ENCODE results near the gene SMARCE1.
A peak's percentile ranks its signal among the peaks of the same experiment; 100 is the strongest.

SMARCE1 gene

DNA sequence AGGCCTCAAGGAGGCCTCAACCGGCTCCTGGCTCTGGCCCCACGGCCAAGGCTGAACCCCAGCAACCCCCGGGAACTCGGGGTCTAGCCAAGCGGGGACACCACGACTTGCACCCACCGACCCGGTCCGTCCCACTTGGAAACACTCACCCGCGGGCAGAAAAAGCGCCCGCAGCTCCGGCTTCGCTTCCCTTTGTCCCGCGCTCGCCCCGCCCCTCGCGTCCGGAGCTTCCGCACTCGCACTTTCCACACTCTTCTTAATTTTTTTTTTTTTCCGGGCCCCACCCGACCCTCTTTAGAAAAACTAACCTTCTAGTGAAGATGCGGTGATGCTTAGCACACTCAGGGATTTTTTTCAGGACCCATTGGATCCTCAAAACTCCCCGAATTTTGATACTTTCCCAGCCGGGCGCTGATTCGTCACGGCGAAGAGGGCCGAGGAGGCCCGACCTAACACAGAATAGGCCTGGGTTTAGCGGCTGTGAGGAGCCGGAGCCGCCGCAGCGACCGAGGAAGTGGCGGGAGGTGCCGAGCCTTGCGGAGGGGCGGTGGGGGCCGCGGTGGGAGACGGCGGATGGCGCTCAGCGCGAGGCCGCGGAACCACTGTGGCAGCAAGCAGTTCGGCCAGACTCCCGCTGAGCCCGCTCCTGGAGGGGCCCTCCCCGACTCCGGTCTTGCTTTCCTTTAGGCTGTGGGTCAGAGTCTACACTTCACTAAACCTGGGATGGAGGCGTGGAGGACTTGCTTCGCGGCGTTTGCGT, at the start of gene SMARCE1:
Gene SMARCE1 (minus strand): TSS at position 195 of the 760 bp plus-strand sequence. CDS start 2,016 bp downstream, outside the sequence.
- peak; percentile 60 for DNase-seq (ENCODE audit: low read depth)

GRCh38 chr17:40697297-40697696, 49.7 kb upstream of the SMARCE1 start:
- DNase-seq (ENCODE audit: low read depth), result no peak

DNA sequence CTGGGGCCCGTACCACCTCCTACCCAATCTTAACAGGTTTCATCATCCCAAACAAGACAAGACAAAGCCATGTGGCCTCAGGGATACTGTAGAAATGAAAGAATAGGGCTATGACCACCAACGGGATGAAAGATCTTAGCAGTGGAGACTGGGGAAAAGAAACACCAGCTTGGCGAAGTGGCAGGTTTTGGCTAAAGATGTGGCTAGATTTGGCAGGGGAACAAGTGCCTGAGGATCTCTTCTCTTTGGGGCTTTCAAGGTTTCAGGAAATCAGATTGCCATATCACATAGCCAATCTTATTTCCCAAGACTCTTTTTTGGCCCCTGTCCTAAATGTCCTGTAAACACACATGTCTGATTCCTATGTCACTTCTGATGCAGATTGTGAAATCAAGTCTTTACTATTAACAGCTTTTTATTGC, 49.0 kb upstream of the SMARCE1 start:
- no peak for DNase-seq (ENCODE audit: low read depth)

DNA sequence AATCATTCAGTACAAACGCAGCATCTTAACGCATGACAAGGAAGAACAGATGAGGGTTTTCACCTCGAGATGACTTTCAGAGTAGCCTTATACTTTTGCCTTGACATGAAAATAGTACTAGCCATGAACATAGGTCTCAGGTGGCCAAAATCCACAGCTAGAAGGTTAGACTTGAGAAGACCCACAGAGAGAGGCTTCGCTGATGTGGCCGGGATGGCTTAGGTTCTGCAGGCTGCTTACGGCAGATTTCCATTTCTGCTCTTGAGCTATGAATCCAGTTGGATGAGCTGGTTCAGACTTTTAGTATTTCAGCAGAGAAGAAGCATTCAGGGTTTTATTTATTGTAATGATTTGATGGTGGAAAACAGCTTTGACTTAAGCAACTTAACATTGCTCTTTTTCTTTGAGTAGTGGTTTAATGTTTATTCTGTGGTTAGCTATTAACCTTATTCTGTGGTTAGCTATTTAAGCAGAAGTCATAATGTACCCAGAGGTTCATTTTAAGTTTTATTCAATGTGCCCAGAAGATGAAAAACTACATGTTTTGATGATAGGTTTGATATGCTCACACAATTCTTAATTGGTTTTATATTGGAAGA, 48.4 kb upstream of the SMARCE1 start:
- no peak for DNase-seq (ENCODE audit: low read depth)

- DNase-seq (ENCODE audit: low read depth), result no peak
Observed at GRCh38 chr17:40694584-40694983, 47.0 kb upstream of the SMARCE1 start.

DNA sequence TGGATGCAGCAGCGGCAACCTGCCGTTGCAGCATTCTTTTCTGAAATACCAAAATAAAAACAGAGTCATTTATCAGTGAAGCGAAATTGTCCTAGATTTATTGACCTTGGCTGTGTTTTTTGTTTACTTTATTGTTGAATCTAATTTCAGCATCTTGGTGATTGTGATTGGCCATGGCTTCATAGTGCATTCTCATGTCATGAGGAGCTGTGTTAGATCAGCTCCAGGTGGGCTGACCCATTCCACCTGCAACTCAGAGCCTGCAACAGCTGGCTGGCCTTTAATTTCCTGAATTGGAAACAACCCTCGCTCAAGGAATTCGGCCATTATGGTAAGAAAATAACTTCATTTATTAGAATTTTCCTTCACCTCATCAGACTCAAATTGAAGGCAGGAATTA, 39.5 kb upstream of the SMARCE1 start:
- DNase-seq (ENCODE audit: low read depth), result no peak

GRCh38 chr17:40686192-40686591, 38.6 kb upstream of the SMARCE1 start:
- DNase-seq (ENCODE audit: low read depth), result no peak

GRCh38 chr17:40680998-40681397, 33.4 kb upstream of the SMARCE1 start:
- no peak for DNase-seq (ENCODE audit: low read depth)

GRCh38 chr17:40679523-40679907, 31.9 kb upstream of the SMARCE1 start:
- no peak for DNase-seq (ENCODE audit: low read depth)

DNA sequence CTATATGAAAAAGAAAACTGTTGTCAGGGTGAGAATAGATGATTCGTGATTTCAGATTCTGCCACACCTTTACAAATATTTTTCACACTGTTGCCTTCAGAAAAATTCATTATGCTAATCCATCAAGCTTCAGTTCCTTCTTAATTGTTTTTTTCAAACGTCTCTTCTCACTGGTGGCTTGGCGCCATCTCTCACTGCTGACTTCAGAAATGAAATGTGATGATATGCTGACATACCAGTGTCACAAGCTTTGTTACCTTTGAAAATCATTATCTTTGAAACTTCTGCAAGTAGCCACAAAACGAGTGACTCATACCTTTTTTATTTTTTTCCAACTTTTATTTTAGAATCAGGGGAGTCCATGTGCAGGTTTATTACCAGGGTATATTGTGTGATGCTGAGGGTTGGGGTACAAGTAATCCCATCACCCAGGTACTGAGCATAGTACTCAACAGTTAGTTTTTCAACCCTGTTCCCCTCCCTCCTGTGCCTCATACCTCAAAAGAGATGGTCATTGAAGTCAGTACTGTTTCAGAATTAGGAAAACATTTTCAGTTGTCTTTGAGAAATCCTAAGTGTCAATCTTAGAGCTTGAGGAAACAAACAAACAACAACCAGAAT, 31.4 kb upstream of the SMARCE1 start:
- DNase-seq (ENCODE audit: low read depth), result no peak

DNA sequence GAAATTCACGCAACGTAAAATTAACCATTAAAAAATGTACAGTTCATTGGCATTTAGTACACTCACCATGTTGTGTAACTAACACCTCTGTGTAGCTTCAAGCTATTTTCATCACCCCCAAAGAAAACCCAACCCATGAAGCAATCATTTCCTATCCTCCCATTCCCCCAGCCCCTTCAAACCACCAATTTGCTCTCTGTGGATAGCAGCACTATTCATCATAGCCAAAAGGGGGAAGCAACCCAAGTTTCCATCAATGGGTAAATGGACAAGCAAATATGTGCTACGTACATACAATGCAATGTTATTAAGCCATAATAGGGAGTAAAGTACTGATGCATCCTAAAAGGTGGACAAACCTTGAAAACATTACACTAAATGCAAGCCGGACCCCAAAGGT, 28.3 kb upstream of the SMARCE1 start:
- no peak for DNase-seq (ENCODE audit: low read depth)

DNA sequence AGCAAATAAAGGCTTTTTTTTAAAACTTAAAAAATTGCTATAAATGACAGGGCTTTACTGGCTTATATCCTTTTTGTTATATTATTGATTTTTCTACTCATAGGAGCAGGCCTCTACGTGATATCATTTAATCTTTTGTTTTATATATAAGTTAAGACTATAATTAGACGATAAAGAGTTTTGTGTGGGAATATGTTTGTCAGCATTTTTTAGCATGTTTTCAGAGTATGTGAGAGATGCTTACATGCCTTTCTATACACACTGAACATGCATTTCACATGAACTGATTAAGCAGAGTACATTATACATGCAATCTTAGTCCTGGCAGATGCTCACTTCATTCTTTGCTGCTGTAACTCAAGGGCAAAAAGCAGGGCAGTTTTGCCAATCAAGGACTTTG, 25.0 kb upstream of the SMARCE1 start:
- no peak for DNase-seq (ENCODE audit: low read depth)

GRCh38 chr17:40671282-40671681, 23.7 kb upstream of the SMARCE1 start:
- DNase-seq (ENCODE audit: low read depth), result no peak

DNA sequence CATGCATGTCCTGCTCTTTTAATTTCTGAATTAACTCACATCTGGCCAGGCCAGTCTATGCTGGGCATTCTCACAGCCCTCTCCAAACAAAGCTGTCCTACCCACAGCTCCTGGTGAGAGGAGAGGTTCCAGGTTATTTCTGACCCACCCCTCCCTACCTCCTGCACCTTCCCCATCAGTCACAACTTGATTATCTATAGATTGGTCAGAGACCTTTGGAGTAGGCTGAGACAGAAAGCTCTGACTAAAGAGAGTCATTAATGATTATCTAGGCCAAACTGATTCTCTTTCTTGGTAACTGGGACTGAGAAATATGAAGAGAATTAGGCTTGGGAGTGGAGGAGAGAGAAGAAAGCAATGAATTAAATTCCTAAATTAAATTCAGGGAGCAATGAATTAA, 18.7 kb upstream of the SMARCE1 start:
- DNase-seq (ENCODE audit: low read depth), result no peak

DNA sequence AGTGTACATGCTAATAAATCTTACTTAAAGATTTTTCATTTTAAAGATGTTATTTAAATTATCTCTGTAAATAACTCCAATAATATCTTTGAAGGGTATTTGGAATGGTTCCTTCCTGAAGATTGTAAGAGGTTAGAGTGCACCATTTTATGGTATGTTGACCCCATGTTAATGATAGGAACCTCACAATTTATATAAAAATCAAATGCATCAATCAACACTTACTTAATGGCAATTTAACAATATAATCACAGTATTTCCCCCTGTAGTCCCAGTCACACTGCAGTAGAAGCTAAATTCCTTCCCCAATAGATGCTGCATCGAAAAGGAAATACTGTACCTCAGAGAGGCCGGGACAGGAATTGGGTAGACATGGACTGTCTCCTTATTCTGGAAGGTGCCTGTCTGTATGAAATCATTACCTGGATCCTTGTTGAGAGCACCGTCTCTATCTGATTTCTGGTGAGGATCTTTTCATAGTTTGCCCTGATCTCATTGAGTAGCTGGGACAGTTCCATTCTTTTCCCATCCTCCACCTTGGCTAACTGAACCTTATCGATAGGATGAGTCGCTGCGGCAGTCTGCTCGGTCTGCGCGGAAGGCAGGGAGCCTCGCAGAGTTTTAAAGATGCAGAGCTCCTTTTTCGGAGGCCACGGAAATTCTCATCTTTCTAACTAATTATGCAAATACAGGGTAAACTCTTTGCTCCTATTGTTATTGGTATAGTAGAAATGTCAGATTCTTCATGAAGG, 17.1 kb upstream of the SMARCE1 start, which contains the start of gene KRT222:
Gene KRT222 (minus strand): TSS at position 596 of the 752 bp plus-strand sequence. CDS start 78 bp downstream, at position 518.
- DNase-seq (ENCODE audit: low read depth), result no peak

- no peak for DNase-seq (ENCODE audit: low read depth)
Observed at GRCh38 chr17:40663252-40663651, 15.6 kb upstream of the SMARCE1 start.

- no peak for DNase-seq (ENCODE audit: low read depth)
Observed at GRCh38 chr17:40659911-40660310, 12.3 kb upstream of the SMARCE1 start.

GRCh38 chr17:40658396-40658795, 10.8 kb upstream of the SMARCE1 start:
- no peak for DNase-seq (ENCODE audit: low read depth)

- no peak for DNase-seq (ENCODE audit: low read depth)
Observed at GRCh38 chr17:40651939-40652338, 4.3 kb upstream of the SMARCE1 start.

- DNase-seq (ENCODE audit: low read depth), result no peak
Observed at GRCh38 chr17:40648384-40648968, 858 bp upstream of the SMARCE1 start.

DNA sequence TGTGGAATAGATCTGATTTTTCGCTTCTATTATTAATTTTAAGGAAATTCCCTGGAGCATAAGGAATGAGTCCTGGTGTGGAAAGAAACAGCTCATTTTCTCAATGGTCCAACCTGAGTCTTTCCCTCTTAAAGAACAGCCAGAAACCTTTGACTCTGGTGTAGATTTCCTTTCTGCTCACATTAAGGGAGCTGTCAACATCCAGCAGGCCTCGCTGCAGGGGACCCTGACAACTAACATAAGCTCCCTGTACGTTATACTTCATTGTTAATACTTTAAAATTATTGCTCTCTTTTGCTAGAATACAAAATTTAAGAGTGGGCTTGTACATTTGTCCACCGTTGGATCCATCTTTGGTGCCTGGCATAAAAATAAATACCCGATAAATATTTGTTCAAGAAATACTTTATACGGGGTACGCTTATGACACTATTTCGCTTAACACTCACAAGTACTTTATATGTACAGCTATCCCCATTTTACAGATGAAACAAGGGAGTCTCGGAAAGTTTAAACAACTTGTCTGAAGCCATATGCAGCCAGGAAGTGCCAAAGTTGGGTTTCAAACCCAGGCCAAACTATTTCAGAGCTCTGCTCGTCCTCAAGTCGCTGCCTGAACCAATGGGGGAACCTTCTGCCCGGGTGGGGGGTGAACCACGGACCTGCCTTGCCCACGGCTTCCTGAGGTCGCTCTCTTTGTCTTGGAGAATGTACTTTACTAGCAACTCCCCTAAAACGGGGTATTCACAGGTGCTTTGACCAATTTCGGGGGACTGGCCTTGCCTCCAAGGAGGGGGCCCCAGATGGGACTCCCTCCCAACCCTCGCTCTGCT, 611 bp downstream of the SMARCE1 start:
- peak; percentile 31 for DNase-seq (ENCODE audit: low read depth)
